ENCODE data around the gene SHANK1.

SHANK1 gene

GRCh38 chr19:50658441-50659317, 60.9 kb downstream of the SHANK1 start:
- peak; percentile 43 for DNase-seq

DNA sequence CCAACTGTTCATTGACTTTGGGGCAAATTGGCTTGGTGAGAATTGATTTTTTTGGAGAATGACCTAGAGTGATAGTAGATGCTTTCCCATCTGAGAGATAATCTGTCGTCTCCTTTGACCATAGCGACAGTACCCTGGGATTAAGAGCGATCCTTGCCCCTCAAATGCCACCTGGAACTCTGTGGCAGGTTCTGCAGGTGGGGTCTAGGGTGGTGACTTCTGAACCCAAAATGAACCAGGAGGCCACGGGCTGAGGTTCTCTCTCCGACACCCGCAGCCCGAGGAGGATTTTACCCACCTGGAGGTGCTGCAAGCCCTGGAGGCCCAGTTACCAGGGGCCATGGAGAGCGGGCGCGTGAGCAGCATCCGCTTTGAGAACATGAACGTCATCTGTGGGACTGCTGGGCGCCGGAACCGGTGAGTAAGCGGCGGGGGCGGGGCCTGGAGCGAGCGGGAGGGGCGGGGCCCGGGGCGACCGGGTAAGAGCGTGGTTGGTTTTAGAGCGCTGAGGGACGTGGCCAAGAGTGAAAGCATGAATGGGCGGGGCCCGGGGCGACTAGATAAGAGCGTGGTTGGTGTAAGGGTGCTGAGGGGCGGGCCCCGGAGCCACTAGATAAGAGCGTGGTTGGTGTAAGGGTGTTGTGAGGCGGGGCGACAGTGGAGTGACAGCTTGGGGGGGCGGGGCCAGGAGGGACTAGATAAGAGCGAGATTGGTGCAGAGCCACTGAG, 61.7 kb downstream of the SHANK1 start:
- DNase-seq: peak; percentile 99

DNA sequence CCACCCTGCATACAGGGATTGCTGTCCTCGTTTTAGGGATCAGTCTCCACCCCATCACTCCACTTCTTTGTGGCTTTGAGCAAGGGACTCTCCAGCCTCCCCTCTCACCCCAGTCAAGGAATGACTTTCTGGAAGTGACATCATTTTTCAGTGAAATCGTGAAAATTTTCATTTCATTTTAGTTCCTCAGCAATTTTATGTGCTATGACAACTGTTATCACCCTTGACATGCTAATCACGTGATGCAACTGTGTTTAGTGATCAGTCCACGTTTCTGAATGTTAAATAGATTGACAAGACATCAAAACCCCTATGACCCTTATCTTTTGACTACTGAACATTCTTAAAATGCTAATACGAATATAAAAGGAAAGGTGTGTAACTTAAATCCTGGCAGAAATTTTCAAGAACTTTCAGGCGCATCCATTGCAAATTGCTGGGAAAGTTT, 62.4 kb downstream of the SHANK1 start:
- DNase-seq: no peak

- no peak for DNase-seq
Observed at GRCh38 chr19:50654882-50655281, 64.7 kb downstream of the SHANK1 start.

DNA sequence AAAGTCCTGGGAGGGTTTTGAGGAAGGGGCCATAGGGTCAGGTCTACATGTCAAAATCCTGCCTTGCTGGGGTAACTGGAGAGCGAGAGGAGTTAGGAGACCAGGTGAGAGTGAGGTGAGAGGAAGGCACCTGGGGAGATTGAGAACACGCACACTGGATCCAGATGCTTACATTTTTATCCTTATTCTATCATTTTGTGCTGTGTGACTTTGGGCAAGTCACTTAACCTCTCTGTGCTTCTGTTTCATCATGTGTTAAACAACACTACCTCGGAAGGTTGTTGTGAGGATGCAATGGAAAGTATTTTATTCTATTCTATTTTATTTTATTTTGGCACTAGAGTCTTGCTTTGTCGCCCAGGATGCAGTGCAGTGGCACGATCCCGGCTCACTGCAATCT, 66.9 kb downstream of the SHANK1 start:
- no peak for DNase-seq

- no peak for DNase-seq
Observed at GRCh38 chr19:50651174-50651573, 68.4 kb downstream of the SHANK1 start.

GRCh38 chr19:50649433-50650391, 69.9 kb downstream of the SHANK1 start, which contains the start of gene C19orf81:
TSS of gene C19orf81 (plus strand) at chr19:50649445. CDS start at chr19:50649445, 0 bp downstream.
- no peak for DNase-seq

- DNase-seq: no peak
Observed at GRCh38 chr19:50648659-50649058, 70.9 kb downstream of the SHANK1 start.

GRCh38 chr19:50647879-50648615, 71.6 kb downstream of the SHANK1 start:
- no peak for DNase-seq

GRCh38 chr19:50646074-50646807, 73.4 kb downstream of the SHANK1 start:
- no peak for DNase-seq

DNA sequence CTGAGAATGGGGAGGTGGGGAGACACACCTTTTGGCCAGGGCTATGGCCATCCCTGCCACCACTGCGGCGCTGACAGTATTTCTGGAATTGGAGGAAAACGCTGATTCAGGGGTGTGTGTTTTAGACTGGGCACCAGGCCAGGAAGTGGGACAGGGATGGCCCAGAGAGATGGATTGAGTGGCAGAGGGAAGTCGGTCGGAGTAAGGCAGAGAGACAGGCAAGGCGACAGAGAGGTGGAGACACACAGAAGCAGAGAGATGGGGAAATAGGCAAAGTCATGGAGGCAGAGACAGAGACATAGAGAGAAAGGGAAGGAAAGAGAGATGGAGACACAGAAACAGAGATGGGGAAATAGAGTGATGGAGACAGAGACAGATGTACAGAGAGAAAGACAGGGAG, 74.5 kb downstream of the SHANK1 start:
- DNase-seq: no peak

DNA sequence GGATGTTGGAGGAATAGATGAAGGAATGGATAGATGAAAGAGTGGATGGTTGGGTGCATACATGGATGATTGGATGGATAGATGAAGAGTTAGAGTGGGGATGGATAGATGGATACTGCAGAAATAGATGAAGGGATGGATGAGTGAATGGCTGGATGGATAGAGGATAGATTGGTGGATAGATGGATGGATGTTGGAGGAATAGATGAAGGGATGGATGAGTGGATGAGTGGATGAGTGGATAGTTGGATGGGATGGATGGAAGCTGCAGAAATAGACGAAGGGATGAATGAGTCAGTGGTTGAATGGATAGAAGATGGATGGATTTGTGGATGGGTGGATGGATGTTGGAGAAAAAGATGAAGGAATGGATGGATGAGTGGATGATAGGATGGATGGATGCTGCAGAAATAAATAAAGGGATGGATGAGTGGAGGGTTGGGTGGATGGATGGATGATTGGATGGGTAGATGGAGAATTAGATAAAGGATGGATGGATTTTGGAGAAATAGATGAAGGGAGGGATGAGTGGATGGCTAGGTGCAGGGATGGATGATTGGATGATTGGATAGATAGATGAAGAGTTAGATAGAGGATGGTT, 75.2 kb downstream of the SHANK1 start:
- no peak for DNase-seq

DNA sequence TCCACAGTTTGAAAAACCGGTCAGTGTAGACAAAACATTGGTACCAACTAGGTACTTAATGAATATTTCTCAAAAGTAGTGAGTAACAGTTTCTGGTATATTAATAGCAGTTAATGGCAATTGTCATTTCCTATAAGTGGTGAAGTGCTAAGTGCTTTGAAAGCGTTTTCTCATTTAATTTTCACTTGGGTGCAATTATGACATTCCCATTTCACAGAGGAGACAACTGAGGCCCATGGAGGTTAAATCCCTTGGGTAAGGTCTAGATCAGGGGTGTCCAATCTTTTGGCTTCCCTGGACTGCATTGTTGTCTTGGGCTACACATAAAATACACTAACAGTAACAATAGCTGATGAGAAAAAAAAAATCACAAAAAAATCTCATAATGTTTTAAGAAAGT, 79.2 kb downstream of the SHANK1 start:
- no peak for DNase-seq

DNA sequence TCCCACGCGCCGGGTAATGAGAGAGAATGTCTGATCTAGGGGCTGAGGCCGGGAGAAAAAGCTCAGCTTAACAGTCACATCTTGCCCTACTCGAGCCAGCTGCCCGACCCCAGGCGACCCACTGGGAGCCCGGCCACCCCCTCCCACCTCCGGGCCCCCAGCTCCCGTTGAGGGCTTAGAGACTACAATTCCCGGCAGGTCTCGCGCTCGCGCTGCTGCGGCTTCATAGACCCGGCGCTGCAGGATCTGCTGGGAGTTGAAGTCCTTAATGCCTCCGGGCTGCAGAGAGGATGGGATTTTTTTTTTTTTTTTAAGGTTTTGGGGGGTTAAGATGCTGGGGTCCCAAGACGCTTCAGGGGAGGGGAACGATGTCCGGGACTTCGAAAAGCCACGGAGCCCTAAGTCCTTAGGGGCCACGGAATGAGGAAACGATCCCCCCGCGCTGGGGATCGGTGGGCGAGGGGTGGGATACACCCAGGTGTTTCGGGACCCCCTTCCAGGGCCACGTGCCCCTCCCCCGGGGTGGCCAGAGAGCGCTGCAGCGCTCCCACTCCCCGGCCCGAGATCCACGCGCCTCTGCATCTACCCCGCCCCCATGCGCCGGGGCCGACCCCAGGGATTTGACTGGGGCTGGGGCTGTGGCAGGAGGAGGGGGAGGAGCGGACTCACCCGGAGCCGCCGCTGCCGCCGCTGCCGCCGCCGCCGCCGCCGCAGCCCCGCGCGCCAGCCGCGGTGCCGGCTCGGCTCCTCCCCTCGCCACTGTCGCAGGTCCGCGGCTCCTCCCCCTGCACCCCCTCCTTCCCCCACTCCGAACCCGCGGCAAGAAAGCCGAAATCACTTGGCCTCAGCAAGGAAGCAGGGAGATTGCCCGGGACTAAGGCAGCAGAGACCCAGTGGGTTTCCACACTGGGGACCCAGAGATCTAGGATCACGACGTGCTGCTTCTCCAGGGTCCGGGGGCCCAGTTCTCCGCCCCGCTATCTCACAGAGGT, 80.2 kb downstream of the SHANK1 start, which contains the start of gene SYT3:
Gene SYT3 (minus strand): TSS at position 761 of the 992 bp plus-strand sequence. CDS start 2,470 bp downstream, outside the sequence.
- no peak for DNase-seq

DNA sequence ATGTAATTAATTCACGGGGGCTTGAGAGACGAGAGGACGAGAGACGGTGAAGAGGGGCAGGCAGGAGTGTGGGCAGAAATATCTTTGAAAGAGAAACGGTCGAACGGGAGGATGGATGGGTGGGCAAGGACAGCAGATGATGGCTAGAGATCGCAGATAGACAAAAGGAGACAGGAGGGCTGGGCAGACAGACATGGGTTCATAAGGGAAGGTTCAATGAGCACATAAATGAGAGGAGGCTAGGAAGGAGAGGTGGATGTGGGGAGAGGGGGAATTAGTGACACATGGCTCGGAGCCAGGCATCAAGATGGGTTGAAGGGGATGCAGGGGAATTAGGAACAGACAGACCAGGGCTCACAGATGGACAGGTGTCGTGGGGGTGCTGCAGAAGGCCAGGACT, 81.0 kb downstream of the SHANK1 start:
- DNase-seq: no peak

DNA sequence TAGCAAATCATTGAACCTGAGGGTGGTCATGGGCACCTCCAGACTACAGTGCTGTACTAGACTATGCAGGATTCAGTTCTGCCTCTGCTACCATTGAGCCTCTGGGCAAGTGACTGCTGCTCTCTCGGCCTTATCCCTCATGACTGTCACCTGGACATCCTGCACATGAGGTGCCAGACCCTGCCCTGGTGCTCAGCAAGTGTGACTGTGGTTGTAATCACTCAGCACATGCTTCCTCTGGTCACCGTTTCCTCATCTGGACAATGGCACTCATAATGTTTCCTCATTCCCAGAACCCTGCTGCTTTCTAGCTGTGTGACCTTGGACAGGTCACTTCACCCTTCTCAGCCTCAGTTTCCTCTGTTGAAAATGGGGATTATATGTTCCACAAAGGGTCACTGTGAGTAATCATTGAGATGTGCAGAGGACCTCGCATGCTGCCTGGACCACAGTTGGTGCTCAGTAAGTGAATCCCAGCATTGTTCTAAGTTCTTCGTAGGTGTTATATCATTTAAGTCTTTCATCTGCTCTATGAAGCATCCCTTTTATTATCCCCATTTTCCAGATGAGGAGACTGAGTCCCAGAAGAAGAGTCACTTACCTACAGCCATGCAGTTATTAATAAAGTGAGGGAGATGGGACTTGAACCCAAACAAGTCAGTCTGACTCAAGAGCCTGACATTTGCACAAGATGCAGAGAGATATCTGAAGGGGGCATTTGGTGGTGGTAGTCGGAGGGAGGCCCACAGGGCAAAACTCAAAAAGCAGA, 83.1 kb downstream of the SHANK1 start:
- no peak for DNase-seq

DNA sequence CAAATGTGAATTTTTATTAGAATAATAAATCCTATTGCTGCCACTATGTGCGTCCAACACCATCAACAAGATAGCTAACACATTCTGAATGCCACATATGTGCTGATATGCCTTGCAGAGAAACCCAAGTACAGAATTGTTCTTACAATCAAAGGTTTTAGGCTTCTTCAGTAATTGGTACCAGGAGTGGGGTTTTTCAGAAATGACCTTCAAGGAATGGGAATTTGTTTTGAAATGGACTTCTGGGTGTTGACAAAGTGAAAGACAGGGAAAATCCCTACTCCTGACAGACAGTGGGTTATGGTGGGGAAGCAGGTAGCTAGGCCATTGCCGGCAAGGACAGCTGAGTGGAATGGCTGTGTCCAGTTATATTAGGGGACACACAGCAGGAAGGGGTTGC, 85.6 kb downstream of the SHANK1 start:
- DNase-seq: no peak

- no peak for DNase-seq
Observed at GRCh38 chr19:50633359-50633758, 86.2 kb downstream of the SHANK1 start.

Data from NCI-H1048 (cell line).